ENCODE results near the gene EXOC4.

- TF ChIP-seq CTCF (IDR thresholded peaks at IDR 0.05; ENCODE audit: low read length) (no peak), EZH2 (IDR thresholded peaks at IDR 0.05; ENCODE audit: borderline replicate concordance, low read length) (no peak)
Observed at GRCh38 chr7:133355822-133356221, 102.9 kb downstream of the EXOC4 start.

Data from OCI-LY1 (cell line).